Mesenchymal stem cell (in vitro differentiated cells and primary cell): ENCODE data around the gene CCM2.

Experiments
- DNase-seq: peaks from one replicate; pipeline ENCODE4 v3.0.0-alpha.2; 2013
- H2AFZ ChIP-seq: one replicate; pipeline ENCODE4 v1.6.1; 2013; ENCODE audit warnings: low read depth, mild to moderate bottlenecking, control low read depth, inconsistent platforms, low read length, moderate library complexity
- H2AK5ac ChIP-seq: 2 replicates; pipeline ENCODE4 v1.6.1; 2013; ENCODE audit warnings: low read length, moderate library complexity, mild to moderate bottlenecking, inconsistent platforms; ENCODE audit not compliant: severe bottlenecking
- H2BK120ac ChIP-seq: one replicate; pipeline ENCODE4 v1.6.1; 2013; ENCODE audit warnings: low read depth, mild to moderate bottlenecking, inconsistent platforms, low read length, moderate library complexity
- H2BK12ac ChIP-seq, 2 experiments: one replicate each; pipeline ENCODE4 v1.6.1; 2013; ENCODE audit warnings: inconsistent platforms in 2 of 2, low read length in 2 of 2, mild to moderate bottlenecking in 2 of 2, moderate library complexity in 2 of 2, control low read depth in 1 of 2
- H2BK15ac ChIP-seq: one replicate; pipeline ENCODE4 v1.6.1; 2013; ENCODE audit warnings: mild to moderate bottlenecking, low read depth, inconsistent platforms; ENCODE audit not compliant: poor library complexity, severe bottlenecking
- H2BK5ac ChIP-seq: 2 replicates; pipeline ENCODE4 v1.6.1; 2013; ENCODE audit warnings: low read depth, mild to moderate bottlenecking, low read length, control low read depth, inconsistent platforms; ENCODE audit not compliant: poor library complexity, severe bottlenecking
- H3K14ac ChIP-seq, 2 experiments: one replicate each; pipeline ENCODE4 v1.6.1; 2013; ENCODE audit warnings: inconsistent platforms in 2 of 2, low read length in 2 of 2, control low read depth in 1 of 2, mild to moderate bottlenecking in 1 of 2, moderate library complexity in 1 of 2
- H3K18ac ChIP-seq, 2 experiments: one replicate each; pipeline ENCODE4 v1.6.1; 2013; ENCODE audit warnings: inconsistent platforms in 2 of 2, low read length in 2 of 2, control low read depth in 1 of 2, low read depth in 1 of 2, mild to moderate bottlenecking in 1 of 2
- H3K23ac ChIP-seq, 2 experiments: one replicate each; pipeline ENCODE4 v1.6.1; 2013; ENCODE audit warnings: inconsistent platforms in 2 of 2, low read length in 2 of 2, mild to moderate bottlenecking in 2 of 2, moderate library complexity in 2 of 2, control low read depth in 1 of 2
- H3K27ac ChIP-seq: 2 replicates; pipeline ENCODE4 v1.5.1; 2013; ENCODE audit warnings: mild to moderate bottlenecking, moderate library complexity, low read length, control low read depth, inconsistent platforms; ENCODE audit not compliant: poor library complexity, severe bottlenecking
- H3K27me3 ChIP-seq, 2 experiments: 2 replicates each; pipeline versions ENCODE4 v1.6.1 to v1.7.0; 2013; ENCODE audit warnings: low read length in 2 of 2, mild to moderate bottlenecking in 2 of 2, moderate library complexity in 2 of 2, control low read depth in 1 of 2, inconsistent platforms in 1 of 2; ENCODE audit not compliant: control insufficient read depth in 1 of 2, insufficient read depth in 1 of 2
- H3K36me3 ChIP-seq, 2 experiments: 2 replicates each; pipeline versions ENCODE4 v1.6.1 to v1.7.0; 2013; ENCODE audit warnings: low read length in 2 of 2, control low read depth in 1 of 2, inconsistent platforms in 1 of 2, low read depth in 1 of 2, mild to moderate bottlenecking in 1 of 2; ENCODE audit not compliant: insufficient read depth in 2 of 2, control insufficient read depth in 1 of 2
- H3K4ac ChIP-seq, 2 experiments: one replicate each; pipeline ENCODE4 v1.6.1; 2013; ENCODE audit warnings: inconsistent platforms in 2 of 2, low read length in 2 of 2, mild to moderate bottlenecking in 2 of 2, moderate library complexity in 2 of 2, control low read depth in 1 of 2, low read depth in 1 of 2
- H3K4me1 ChIP-seq: 2 replicates; pipeline ENCODE4 v1.6.1; 2013; ENCODE audit warnings: low read depth, low read length, control low read depth; ENCODE audit not compliant: control insufficient read depth, insufficient read depth
- H3K4me2 ChIP-seq: 2 replicates; pipeline ENCODE4 v1.6.1; 2013; ENCODE audit warnings: low read length, mild to moderate bottlenecking, inconsistent platforms; ENCODE audit not compliant: poor library complexity, severe bottlenecking
- H3K4me3 ChIP-seq, 2 experiments: 2 replicates each; pipeline versions ENCODE4 v1.5.1 to v1.7.0; 2013; ENCODE audit warnings: low read length in 2 of 2, mild to moderate bottlenecking in 2 of 2, control low read depth in 1 of 2, low read depth in 1 of 2; ENCODE audit not compliant: insufficient read depth in 1 of 2
- H3K79me1 ChIP-seq: replicated peaks from 2 replicates; pipeline ENCODE4 v1.6.1; 2013; ENCODE audit warnings: mild to moderate bottlenecking, control low read depth, low read length, inconsistent platforms; ENCODE audit not compliant: poor library complexity, severe bottlenecking
- H3K9ac ChIP-seq: 2 replicates; pipeline ENCODE4 v1.7.0; 2013; ENCODE audit warnings: mild to moderate bottlenecking, low read length, moderate library complexity
- H3K9me3 ChIP-seq: 2 replicates; pipeline ENCODE4 v1.7.0; 2013; ENCODE audit warnings: mild to moderate bottlenecking, low read length; ENCODE audit not compliant: control insufficient read depth
- H4K8ac ChIP-seq: one replicate; pipeline ENCODE4 v1.6.1; 2013; ENCODE audit warnings: inconsistent platforms, mild to moderate bottlenecking, low read length, moderate library complexity
- H4K91ac ChIP-seq: one replicate; pipeline ENCODE4 v1.6.1; 2013; ENCODE audit warnings: mild to moderate bottlenecking, low read length, inconsistent platforms
- WGBS: methylation state at CpG from one replicate; pipeline ENCODE4 v1.1.7; 2013; ENCODE audit warnings: mixed read lengths; 5-methylcytosine and 5-hydroxymethylcytosine counted together

Gene CCM2

DNA sequence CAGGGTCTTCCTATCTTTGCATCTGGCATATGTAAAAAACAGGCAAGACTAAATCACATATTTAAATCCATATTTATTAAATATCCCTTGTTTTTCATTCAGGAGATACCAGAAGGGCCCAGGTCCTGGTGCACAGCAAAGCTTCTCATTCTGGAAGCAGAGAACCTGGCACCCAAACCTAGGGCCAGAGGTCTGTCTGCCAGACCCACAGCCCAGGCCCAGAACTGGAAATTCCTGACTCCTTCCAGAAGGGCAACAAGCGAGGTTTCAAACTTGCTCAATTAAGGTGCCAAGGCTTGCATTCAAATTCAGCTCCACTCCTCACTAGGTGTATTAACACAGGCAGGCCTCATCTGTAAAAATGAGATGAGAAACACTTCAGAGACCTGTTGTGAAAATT, 17.0 kb upstream of the CCM2 start:
- Histone ChIP-seq H3K4ac (no peak overlapping the region), H3K4me2 (no peak overlapping the region), H3K27ac (no peak overlapping the region), H4K91ac (no peak overlapping the region), H3K9ac (no peak overlapping the region), H3K14ac (no peak overlapping the region), H2BK15ac (no peak overlapping the region), H3K79me1 (peaks cover 8% of the 10 kb centered on the region), H3K4me1 (peaks cover 15% of the 10 kb centered on the region), H3K36me3 (peaks cover 39 to 54% of the 10 kb centered on the region in 2 experiments), H3K9me3 (no peaks in the 10 kb centered on the region), H3K4me3 (no peak overlapping the region), H2BK12ac (no peak overlapping the region), H3K23ac (no peak overlapping the region), H2AFZ (no peak overlapping the region), H2BK120ac (no peak overlapping the region), H4K8ac (no peak overlapping the region), H2AK5ac (no peak overlapping the region), H3K18ac (no peak overlapping the region), H3K27me3 (no peaks in the 10 kb centered on the region), H2BK5ac (no peak overlapping the region)
- no peak for DNase-seq
- no CpG with 5 or more reads among the region's 1 CpG for WGBS

DNA sequence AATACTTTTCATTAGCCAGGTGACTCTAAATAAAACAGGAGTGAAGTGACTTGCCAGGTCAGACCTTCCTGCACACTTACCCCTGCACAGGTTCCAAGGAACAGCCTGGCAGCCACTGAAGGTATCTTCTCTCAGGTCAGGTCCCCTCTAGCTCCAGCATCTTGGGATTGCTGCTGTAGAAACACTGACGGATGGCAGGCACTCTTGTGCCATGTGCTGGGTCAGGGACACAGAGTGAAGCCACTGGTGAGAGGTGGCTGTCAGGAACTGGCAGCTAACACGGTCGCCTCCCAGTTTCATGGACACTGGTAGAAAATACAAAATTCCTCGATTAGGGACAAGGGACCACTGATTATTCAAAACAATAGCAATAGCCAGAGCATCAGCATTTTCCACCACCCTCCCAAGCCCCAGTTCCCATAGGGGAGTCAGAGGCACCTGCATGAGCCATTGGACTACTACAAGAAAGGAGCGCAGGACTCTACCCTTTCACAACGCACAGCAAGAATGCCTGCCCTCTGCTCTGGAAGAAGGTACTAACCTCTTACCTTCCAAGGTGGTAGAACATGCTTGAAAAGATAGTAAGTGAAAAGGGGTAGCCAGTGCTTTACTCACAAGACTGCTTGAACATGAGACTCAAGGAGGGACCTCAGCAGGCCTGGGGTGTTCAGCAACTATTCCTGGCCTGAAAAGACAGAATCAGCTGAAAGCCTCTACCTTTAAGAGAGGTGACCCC, 16.1 kb upstream of the CCM2 start:
- H3K27me3 ChIP-seq = no peaks in the 10 kb centered on the region
- no peak overlapping the region for H3K18ac ChIP-seq
- peaks cover 8% of the 10 kb centered on the region for H3K79me1 ChIP-seq
- no peak overlapping the region for H2AK5ac ChIP-seq
- H2BK12ac ChIP-seq = no peak overlapping the region
- no peak overlapping the region for H2BK120ac ChIP-seq
- no peak overlapping the region for H3K4me3 ChIP-seq
- no peaks in the 10 kb centered on the region for H3K9me3 ChIP-seq
- no peak overlapping the region for H2AFZ ChIP-seq
- no peak overlapping the region for H3K14ac ChIP-seq
- peaks cover 30 to 47% of the 10 kb centered on the region in 2 experiments for H3K36me3 ChIP-seq
- H2BK5ac ChIP-seq = no peak overlapping the region
- H3K4me2 ChIP-seq = no peak overlapping the region
- no peak for DNase-seq
- H2BK15ac ChIP-seq = no peak overlapping the region
- no peak overlapping the region for H4K8ac ChIP-seq
- H3K4ac ChIP-seq = no peak overlapping the region
- no peak overlapping the region for H4K91ac ChIP-seq
- no peak overlapping the region for H3K23ac ChIP-seq
- WGBS = 98% methylated on average over 5 of the region's 6 CpGs
- H3K27ac ChIP-seq = no peak overlapping the region
- H3K4me1 ChIP-seq = peaks cover 14% of the 10 kb centered on the region
- H3K9ac ChIP-seq = peak overlapping the region; percentile 94

DNA sequence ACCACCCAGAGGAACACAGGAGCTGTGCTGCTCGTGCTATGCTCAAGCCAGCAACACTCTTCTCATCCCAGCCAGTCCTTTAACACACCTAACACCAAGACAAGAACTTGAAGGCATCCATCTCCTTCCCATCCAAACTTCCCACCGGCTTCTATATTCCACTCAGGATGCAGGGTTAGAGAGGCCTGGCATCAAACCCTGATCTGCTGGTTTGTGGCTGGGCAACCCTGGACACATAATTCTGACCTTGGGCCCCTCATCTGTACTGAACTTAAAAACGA, 15.6 kb upstream of the CCM2 start:
- 60% methylated on average over 3 of the region's 3 CpGs for WGBS
- no peak overlapping the region for H2BK15ac ChIP-seq
- H3K9ac ChIP-seq = peak overlapping the region; percentile 94
- H3K4me2 ChIP-seq = no peak overlapping the region
- H3K9me3 ChIP-seq = no peaks in the 10 kb centered on the region
- H3K27me3 ChIP-seq = no peaks in the 10 kb centered on the region
- H2BK12ac ChIP-seq = no peak overlapping the region
- H3K18ac ChIP-seq = no peak overlapping the region
- peak overlapping the region in 1 of 2 experiments; percentile 90 for H3K4me3 ChIP-seq
- no peak overlapping the region for H4K8ac ChIP-seq
- H3K4ac ChIP-seq = no peak overlapping the region
- no peak overlapping the region for H2AFZ ChIP-seq
- peaks cover 8% of the 10 kb centered on the region for H3K79me1 ChIP-seq
- H2BK5ac ChIP-seq = no peak overlapping the region
- DNase-seq = no peak
- no peak overlapping the region for H3K23ac ChIP-seq
- no peak overlapping the region for H4K91ac ChIP-seq
- no peak overlapping the region for H2AK5ac ChIP-seq
- H3K27ac ChIP-seq = no peak overlapping the region
- H3K36me3 ChIP-seq = peaks cover 28 to 47% of the 10 kb centered on the region in 2 experiments
- peaks cover 14% of the 10 kb centered on the region for H3K4me1 ChIP-seq
- no peak overlapping the region for H3K14ac ChIP-seq
- H2BK120ac ChIP-seq = no peak overlapping the region

DNA sequence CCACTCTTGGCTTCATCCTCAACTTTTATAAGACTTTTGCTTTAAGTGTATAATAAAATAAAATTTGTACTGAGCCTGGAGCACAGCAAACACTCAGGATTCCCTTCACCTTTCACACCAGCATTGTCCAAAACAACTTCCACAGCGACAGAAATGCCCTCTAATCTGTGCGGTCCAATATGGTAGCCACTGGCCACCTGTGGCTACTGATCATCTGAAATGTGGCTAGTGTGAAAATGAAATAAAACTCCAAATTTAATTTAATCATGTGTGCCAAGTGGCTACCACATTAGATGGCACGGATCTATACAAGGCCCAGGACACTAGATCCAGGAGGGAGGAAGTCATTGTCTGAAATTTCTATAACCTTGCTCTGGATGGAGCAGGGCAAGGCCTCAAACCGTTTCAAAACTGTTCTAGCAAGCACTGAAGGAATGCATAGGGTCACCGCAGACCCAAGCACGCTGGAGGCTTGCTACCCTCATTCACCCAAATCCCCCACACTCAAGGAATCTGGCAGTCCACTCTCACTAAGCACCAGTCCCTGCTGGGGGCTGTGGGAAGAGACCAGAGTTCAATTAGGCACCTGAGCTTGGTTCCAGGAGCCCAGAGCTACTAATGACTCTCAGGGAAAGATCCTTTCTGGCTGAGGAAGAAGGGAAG, 14.8 kb upstream of the CCM2 start:
- no peak overlapping the region for H2BK5ac ChIP-seq
- no peak overlapping the region for H3K4ac ChIP-seq
- no peaks in the 10 kb centered on the region for H3K9me3 ChIP-seq
- H3K18ac ChIP-seq = no peak overlapping the region
- no peak overlapping the region for H2BK15ac ChIP-seq
- H2AFZ ChIP-seq = no peak overlapping the region
- peaks cover 24 to 47% of the 10 kb centered on the region in 2 experiments for H3K36me3 ChIP-seq
- H3K9ac ChIP-seq = peak overlapping the region; percentile 94
- H2BK120ac ChIP-seq = no peak overlapping the region
- H2BK12ac ChIP-seq = no peak overlapping the region
- 81% methylated on average over 6 of the region's 6 CpGs for WGBS
- H2AK5ac ChIP-seq = no peak overlapping the region
- H3K27me3 ChIP-seq = no peaks in the 10 kb centered on the region
- no peak overlapping the region for H3K14ac ChIP-seq
- H4K91ac ChIP-seq = no peak overlapping the region
- peak overlapping the region; percentile 8 for H3K4me2 ChIP-seq
- H3K27ac ChIP-seq = no peak overlapping the region
- H3K4me3 ChIP-seq = peak overlapping the region in 1 of 2 experiments; percentile 90
- no peak overlapping the region for H3K23ac ChIP-seq
- H3K4me1 ChIP-seq = peaks cover 14% of the 10 kb centered on the region
- peaks cover 8% of the 10 kb centered on the region for H3K79me1 ChIP-seq
- H4K8ac ChIP-seq = no peak overlapping the region
- no peak for DNase-seq
